Measurements from ENCODE around the gene IKBIP. TPM values are rescaled to one million over a fixed set of nuclear protein-coding genes. Genes with fewer than 3 reads are reported as not detected.

IKBIP gene
- total RNA-seq, 1 experiment from 2014 or later, result 10.9 TPM

DNA sequence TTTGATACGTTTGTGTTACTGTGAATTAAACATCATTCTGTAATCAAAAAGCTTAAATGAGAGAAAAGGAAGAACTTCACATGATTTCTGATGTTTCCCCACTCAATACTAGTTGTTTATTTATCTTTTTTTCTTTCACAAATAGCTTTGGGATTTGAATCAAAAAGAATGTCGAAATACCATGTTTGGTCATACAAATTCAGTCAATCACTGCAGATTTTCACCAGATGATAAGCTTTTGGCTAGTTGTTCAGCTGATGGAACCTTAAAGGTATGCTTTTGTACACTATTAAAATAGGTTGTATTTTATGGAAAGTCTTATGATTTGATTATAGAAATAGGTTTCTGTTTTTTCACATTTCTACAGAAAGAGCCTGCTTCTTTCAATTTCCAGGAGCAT lies 42.0 kb upstream of the IKBIP start:
- H3K4me1 ChIP-seq, result no peaks in the 10 kb centered on the region
- POLR2A ChIA-PET, result no interaction called here
- Mint-ChIP-seq H3K27ac (ENCODE audit: unreplicated experiment) (no peak overlapping the region), H3K4me1 (ENCODE audit: low read depth, unreplicated experiment) (no peaks in the 10 kb centered on the region), H3K27me3 (ENCODE audit: insufficient read depth, unreplicated experiment) (no peaks in the 10 kb centered on the region), H3K9me3 (ENCODE audit: unreplicated experiment) (no peaks in the 10 kb centered on the region), H3K36me3 (ENCODE audit: insufficient read depth, unreplicated experiment) (peaks cover 7% of the 10 kb centered on the region), H3K4me3 (ENCODE audit: unreplicated experiment) (no peak overlapping the region)
- intact Hi-C loops (cut with micrococcal nuclease; ENCODE audit: unreplicated experiment), result no loop called here
- BruUV-seq (replicated peaks), result no TSS peak
- no peaks in the 10 kb centered on the region for H3K9me3 ChIP-seq
- no peak for DNase-seq
- H3K27me3 ChIP-seq (replicated peaks; ENCODE audit: control insufficient read depth, insufficient read depth, low read length), result no peaks in the 10 kb centered on the region
- no peak overlapping the region for H3K4me3 ChIP-seq (ENCODE audit: low read depth, low read length)
- H3K36me3 ChIP-seq (ENCODE audit: control insufficient read depth, insufficient read depth, low read length), result no peaks in the 10 kb centered on the region
- CTCF ChIA-PET, result no interaction called here
- TF ChIP-seq, protein P1, sequence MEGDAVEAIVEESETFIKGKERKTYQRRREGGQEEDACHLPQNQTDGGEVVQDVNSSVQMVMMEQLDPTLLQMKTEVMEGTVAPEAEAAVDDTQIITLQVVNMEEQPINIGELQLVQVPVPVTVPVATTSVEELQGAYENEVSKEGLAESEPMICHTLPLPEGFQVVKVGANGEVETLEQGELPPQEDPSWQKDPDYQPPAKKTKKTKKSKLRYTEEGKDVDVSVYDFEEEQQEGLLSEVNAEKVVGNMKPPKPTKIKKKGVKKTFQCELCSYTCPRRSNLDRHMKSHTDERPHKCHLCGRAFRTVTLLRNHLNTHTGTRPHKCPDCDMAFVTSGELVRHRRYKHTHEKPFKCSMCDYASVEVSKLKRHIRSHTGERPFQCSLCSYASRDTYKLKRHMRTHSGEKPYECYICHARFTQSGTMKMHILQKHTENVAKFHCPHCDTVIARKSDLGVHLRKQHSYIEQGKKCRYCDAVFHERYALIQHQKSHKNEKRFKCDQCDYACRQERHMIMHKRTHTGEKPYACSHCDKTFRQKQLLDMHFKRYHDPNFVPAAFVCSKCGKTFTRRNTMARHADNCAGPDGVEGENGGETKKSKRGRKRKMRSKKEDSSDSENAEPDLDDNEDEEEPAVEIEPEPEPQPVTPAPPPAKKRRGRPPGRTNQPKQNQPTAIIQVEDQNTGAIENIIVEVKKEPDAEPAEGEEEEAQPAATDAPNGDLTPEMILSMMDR (IDR thresholded peaks at IDR 0.05; ENCODE audit: insufficient read depth in 1 of 2, low read depth in 1 of 2, low read length in 1 of 2, severe bottlenecking in 1 of 2, unreplicated experiment in 1 of 2), result no peak

DNA sequence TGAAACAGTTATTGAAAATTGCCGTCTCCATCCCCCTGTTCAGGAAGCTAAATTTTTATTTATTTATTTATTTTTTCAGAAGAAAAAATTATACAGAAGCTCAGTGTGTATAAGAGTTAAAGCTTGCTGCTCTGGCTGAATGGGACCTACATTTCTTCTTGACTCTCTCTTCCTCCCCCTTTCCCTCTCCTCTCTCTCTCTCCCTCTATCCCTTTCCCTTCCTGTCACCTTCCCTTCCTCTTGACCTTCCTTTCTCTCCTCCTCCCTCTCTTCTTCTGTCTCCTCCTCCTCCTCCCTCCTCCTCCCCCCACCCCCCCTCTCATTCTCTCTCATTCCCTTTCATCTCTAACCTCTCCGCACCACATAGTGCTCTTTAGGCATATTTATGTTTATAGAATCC lies 39.6 kb upstream of the IKBIP start:
- Histone ChIP-seq H3K4me1 (no peaks in the 10 kb centered on the region), H3K4me3 (ENCODE audit: low read depth, low read length) (no peak overlapping the region), H3K9me3 (no peaks in the 10 kb centered on the region), H3K27me3 (replicated peaks; ENCODE audit: control insufficient read depth, insufficient read depth, low read length) (no peaks in the 10 kb centered on the region), H3K36me3 (ENCODE audit: control insufficient read depth, insufficient read depth, low read length) (no peaks in the 10 kb centered on the region)
- H3K4me3 Mint-ChIP-seq (ENCODE audit: unreplicated experiment), result no peak overlapping the region
- BruUV-seq (replicated peaks), result no TSS peak
- no peaks in the 10 kb centered on the region for H3K27me3 Mint-ChIP-seq (ENCODE audit: insufficient read depth, unreplicated experiment)
- TF ChIP-seq, protein P1 (IDR thresholded peaks at IDR 0.05; ENCODE audit: insufficient read depth in 1 of 2, low read depth in 1 of 2, low read length in 1 of 2, severe bottlenecking in 1 of 2, unreplicated experiment in 1 of 2), result no peak
- no peak overlapping the region for H3K27ac Mint-ChIP-seq (ENCODE audit: unreplicated experiment)
- peaks cover 14% of the 10 kb centered on the region for H3K36me3 Mint-ChIP-seq (ENCODE audit: insufficient read depth, unreplicated experiment)
- no peak for DNase-seq
- intact Hi-C loops (cut with micrococcal nuclease; ENCODE audit: unreplicated experiment), result no loop called here
- no peaks in the 10 kb centered on the region for H3K9me3 Mint-ChIP-seq (ENCODE audit: unreplicated experiment)
- POLR2A ChIA-PET, result no interaction called here
- no peaks in the 10 kb centered on the region for H3K4me1 Mint-ChIP-seq (ENCODE audit: low read depth, unreplicated experiment)
- CTCF ChIA-PET, result no interaction called here

GRCh38 chr12:98679611-98680005 lies 35.0 kb upstream of the IKBIP start:
- Histone ChIP-seq H3K27me3 (replicated peaks; ENCODE audit: control insufficient read depth, insufficient read depth, low read length) (no peaks in the 10 kb centered on the region), H3K36me3 (ENCODE audit: control insufficient read depth, insufficient read depth, low read length) (no peaks in the 10 kb centered on the region), H3K4me1 (no peaks in the 10 kb centered on the region), H3K9me3 (no peaks in the 10 kb centered on the region), H3K4me3 (ENCODE audit: low read depth, low read length) (no peak overlapping the region)
- ChIA-PET CTCF (no interaction called here), POLR2A (no interaction called here)
- H3K4me1 Mint-ChIP-seq (ENCODE audit: low read depth, unreplicated experiment), result no peaks in the 10 kb centered on the region
- TF ChIP-seq, protein P1 (IDR thresholded peaks at IDR 0.05; ENCODE audit: insufficient read depth in 1 of 2, low read depth in 1 of 2, low read length in 1 of 2, severe bottlenecking in 1 of 2, unreplicated experiment in 1 of 2), result no peak
- no peak overlapping the region for H3K27ac Mint-ChIP-seq (ENCODE audit: unreplicated experiment)
- no TSS peak for BruUV-seq (replicated peaks)
- no peak overlapping the region for H3K4me3 Mint-ChIP-seq (ENCODE audit: unreplicated experiment)
- H3K27me3 Mint-ChIP-seq (ENCODE audit: insufficient read depth, unreplicated experiment), result no peaks in the 10 kb centered on the region
- intact Hi-C loops (cut with micrococcal nuclease; ENCODE audit: unreplicated experiment), result no loop called here
- H3K9me3 Mint-ChIP-seq (ENCODE audit: unreplicated experiment), result no peaks in the 10 kb centered on the region
- no peak for DNase-seq
- H3K36me3 Mint-ChIP-seq (ENCODE audit: insufficient read depth, unreplicated experiment), result peaks cover 22% of the 10 kb centered on the region
